ENCODE data around the gene DENND10.

DNA sequence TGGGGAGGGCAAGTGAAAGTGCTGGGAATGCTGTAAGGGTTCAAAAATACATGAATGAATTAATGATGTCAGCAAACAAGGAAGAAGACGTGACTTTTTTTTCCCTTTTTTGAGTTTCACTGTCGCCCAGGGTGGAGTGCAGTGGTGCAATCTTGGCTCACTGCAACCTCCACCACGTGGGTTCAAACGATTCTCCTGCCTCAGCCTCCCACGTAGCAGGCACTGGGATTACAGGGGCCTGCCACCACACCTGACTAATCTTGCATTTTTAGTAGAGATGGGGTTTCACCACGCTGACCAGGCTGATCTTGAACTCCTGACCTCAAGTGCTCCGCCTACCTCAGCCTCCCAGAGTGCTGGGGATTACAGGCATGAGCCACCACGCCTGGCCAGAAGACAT lies 30.0 kb downstream of the DENND10 start:
- no peak for TF ChIP-seq POLR2A (IDR thresholded peaks at IDR 0.05)
- TF ChIP-seq CTCF (IDR thresholded peaks at IDR 0.05) = no peak

Data from heart left ventricle (tissue), 13 donors.